ENCODE measurements around the gene SDK1.

The SDK1 gene

DNA sequence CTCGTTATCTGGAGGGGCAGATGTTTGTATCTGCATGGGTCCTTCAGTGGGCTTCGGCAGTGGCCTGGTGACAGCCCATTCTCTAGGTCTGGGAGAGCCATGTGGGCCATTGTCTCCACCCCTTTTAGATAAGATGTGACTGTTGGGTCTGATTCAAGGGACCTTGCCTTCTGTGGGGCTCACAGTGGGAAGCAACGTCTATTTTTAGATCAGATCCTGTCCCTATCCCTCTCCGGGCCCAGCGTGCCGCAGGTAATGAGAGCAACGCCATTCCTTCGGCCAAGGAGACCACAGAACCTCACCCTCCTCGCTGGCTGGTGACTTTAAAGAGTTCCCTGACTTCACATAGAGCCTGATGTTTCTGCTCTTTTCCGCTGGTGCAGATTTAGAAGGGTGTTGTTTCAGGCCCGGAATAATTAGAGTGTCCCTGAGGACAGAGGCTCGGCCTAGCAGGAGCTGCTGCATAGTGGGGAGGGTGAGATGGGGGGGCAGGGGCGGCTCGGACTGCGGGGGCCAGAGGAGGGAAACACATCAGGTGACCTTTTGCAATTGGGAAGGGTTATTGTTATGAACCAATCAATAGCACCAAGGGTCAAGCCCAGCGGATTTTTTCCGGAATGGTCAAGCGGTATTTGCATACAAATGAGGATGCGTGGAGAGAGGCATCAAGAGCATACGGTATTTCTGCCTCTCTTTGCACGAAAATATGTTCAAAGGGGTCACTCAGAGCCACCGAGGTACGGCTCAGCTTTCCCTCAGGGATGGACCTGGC lies 878.0 kb downstream of the SDK1 start:
- Mint-ChIP-seq H3K4me1 (ENCODE audit: low read depth) (no peaks in the 10 kb centered on the region), H3K27me3 (no peaks in the 10 kb centered on the region), H3K36me3 (ENCODE audit: low read depth) (no peaks in the 10 kb centered on the region), H3K4me3 (no peak overlapping the region), H3K27ac (no peak overlapping the region), H3K9me3 (no peaks in the 10 kb centered on the region)
- no peak for DNase-seq

DNA sequence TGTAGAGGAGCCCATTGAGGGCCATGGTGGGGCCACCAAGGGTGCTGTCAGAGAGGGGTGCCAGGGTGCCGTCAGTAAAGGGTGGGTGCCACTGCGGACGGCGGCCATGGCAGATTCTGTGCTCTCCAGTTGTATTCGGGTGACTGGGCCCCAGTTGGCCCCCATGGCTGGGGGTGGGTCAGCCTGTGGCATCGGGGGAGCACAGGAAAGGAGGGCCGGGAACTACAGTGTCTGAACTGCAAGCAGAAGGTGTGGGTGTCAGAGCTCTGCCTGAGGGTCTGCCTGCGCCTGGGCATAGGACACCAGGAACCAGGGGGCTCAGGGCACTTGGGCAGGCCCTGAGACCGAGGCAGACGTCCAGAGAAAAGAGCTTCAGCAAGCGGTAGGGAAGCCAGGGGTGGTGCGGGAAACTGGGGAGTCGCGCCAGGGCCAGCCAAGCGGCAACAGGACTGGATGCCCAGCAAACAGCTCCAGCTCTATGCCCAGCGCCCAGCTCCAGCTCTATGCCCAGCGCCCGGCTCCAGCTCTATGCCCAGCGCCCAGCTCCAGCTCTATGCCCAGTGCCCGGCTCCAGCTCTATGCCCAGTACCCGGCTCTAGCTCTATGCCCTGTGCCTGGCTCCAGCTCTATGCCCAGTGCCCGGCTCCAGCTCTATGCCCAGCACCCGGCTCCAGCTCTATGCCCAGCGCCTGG lies 878.8 kb downstream of the SDK1 start:
- H3K4me3 Mint-ChIP-seq, result no peak overlapping the region
- no peak for DNase-seq
- no peaks in the 10 kb centered on the region for H3K9me3 Mint-ChIP-seq
- H3K27ac Mint-ChIP-seq, result no peak overlapping the region
- H3K36me3 Mint-ChIP-seq (ENCODE audit: low read depth), result no peaks in the 10 kb centered on the region
- H3K4me1 Mint-ChIP-seq (ENCODE audit: low read depth), result no peaks in the 10 kb centered on the region
- no peaks in the 10 kb centered on the region for H3K27me3 Mint-ChIP-seq

DNA sequence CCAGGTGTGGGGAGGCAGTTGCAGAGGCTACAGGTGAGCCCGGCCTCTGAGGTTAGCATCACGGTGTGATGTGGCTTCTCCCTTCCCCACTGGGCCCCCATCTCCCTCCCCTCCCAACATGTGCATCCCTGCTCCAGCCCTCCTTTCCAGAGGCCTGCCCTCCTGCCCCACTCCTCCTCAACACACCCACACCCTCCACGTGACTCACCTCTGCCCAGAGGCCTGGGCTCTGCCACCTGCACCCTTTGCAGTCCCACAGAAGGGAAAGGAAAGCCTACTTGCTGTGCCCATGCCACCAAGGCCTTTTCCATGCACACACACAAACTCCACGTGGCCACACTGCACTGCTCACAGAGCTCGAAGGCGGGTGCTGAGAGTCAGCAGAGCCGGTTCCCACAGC lies 880.4 kb downstream of the SDK1 start:
- no peak overlapping the region for H3K27ac Mint-ChIP-seq
- no peak overlapping the region for H3K4me3 Mint-ChIP-seq
- no peaks in the 10 kb centered on the region for H3K4me1 Mint-ChIP-seq (ENCODE audit: low read depth)
- H3K9me3 Mint-ChIP-seq, result no peaks in the 10 kb centered on the region
- DNase-seq, result no peak
- H3K27me3 Mint-ChIP-seq, result no peaks in the 10 kb centered on the region
- no peaks in the 10 kb centered on the region for H3K36me3 Mint-ChIP-seq (ENCODE audit: low read depth)

DNA sequence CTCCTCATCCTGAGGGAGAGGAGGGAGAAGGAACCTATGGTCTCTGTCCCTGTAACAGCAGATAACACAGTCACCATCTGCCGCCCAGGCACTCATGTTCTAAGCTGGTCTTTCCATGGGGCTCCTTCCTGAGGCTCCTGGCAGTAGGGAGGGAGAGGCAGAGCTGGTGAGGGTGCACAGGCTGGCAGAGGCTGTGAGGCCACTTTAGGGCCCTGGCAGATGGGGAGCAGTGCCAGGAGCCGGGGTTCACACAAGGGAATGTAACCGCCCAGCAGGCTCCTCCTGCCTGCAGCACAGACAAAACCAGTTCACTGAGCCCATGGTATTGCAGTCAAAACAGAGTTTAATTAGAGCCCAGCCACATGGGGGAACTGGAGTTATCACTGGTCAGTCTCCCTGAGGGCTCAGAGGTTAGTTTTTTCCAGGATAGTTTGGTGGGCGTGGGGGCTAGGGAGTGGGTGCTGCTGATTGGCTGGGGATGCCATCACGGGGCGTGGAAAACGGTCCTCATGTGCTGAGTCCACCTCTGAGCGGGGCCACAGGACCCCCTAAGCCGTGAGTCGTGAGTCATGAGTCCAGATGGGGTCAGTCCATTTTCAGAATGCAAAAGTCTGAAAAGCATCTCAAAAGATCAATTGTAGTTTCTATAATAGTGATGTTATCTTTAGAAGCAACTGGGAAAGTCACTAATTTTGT lies 881.7 kb downstream of the SDK1 start:
- Mint-ChIP-seq H3K27me3 (no peaks in the 10 kb centered on the region), H3K36me3 (ENCODE audit: low read depth) (no peaks in the 10 kb centered on the region), H3K27ac (no peak overlapping the region), H3K9me3 (no peaks in the 10 kb centered on the region), H3K4me1 (ENCODE audit: low read depth) (no peaks in the 10 kb centered on the region), H3K4me3 (no peak overlapping the region)
- no peak for DNase-seq

DNA sequence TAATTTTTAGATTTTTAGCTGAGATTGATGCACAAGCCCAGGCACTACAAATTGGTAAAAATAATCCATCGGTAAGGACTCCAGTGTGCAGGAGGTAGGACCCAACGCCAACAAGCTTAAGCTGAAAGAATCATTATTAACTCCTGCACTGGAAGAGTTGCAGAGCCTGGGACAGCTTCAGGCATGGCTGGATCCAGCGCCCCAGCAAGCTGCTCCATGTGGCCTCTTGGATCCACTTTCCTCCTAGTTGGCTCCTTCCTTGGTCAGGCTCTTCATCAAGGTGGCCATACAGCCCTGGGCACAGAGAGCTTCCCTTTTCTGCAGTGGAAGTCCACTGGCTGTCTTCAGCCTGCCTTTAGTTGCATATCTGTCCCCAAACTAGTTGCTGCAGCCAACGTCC lies 883.6 kb downstream of the SDK1 start:
- no peak overlapping the region for H3K27ac Mint-ChIP-seq
- H3K4me3 Mint-ChIP-seq, result no peak overlapping the region
- H3K9me3 Mint-ChIP-seq, result no peaks in the 10 kb centered on the region
- no peaks in the 10 kb centered on the region for H3K36me3 Mint-ChIP-seq (ENCODE audit: low read depth)
- no peaks in the 10 kb centered on the region for H3K4me1 Mint-ChIP-seq (ENCODE audit: low read depth)
- no peak for DNase-seq
- H3K27me3 Mint-ChIP-seq, result no peaks in the 10 kb centered on the region

DNA sequence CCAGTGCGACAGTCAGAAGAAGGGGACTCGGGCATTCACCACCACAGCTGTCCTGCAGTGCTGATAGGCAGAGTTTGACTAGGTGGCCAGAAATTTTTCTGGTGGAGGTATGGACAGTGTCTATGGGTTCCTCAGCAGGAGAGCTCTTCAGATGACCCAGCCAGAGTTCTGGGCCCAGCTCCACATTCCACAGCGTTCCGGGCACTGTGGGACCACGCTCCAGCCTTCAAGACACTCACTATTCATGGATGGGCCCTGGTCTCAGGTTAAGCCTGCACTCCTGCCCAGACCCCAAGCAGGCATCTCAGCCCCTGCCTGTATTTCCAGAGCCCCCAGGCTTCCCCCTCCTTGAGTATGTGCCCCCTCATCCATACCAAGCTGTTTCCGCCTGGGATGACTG lies 884.1 kb downstream of the SDK1 start:
- DNase-seq, result no peak
- Mint-ChIP-seq H3K9me3 (no peaks in the 10 kb centered on the region), H3K27ac (no peak overlapping the region), H3K27me3 (no peaks in the 10 kb centered on the region), H3K4me3 (no peak overlapping the region), H3K36me3 (ENCODE audit: low read depth) (no peaks in the 10 kb centered on the region), H3K4me1 (ENCODE audit: low read depth) (no peaks in the 10 kb centered on the region)

DNA sequence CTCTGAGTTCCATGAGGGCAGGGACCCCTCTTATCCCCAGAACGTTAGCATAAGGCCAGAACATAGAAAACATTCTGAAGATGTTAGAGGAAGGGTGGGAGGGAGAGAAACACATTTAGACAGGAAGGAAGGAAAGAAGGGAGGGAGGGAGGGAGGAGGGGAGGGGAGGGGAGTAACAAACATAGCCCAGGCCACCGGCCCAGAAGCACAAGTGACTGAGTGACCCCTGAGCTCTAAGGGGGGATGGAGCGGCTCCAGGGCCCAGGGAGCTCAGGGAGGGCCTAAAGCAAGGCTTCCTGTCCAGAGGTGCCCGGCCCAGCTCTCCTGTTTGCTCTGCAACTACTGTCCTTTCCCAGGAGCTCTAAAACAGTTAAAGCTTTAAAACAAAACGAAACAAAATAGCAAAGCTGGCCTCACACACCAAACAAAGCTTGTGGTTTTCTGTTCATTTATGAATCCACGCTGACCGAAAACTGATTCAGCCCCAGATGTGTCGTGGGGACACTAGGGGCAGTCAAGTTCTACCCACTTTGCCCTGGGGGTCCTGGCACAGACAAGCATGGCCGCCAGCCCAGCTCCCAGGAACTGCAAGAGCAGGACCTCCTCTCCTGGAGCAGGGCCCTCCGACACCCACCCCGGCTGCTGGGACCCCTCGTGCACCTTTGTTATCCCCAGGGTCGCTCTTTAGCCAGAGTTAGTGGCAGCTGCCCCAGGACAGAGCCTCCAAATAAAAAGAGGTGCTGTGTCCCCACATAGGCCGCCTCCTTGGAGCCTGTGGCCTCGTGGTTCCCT lies 884.9 kb downstream of the SDK1 start:
- H3K27me3 Mint-ChIP-seq, result no peaks in the 10 kb centered on the region

DNA sequence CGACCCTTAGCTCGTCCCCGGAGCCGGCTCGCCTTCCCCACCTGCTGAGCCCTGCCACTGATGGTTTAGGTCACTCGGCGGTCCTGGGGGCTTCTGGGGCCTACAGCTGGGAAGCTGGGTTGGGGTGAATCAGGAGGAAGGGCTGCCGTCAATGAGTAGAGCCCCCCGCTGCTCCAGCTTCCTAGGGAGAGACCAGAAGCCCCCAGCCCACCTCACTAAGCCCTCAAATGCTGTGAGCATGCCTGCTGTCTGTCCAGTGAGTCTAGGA lies 885.4 kb downstream of the SDK1 start:
- Mint-ChIP-seq H3K4me1 (ENCODE audit: low read depth) (no peaks in the 10 kb centered on the region), H3K4me3 (no peak overlapping the region), H3K9me3 (no peaks in the 10 kb centered on the region), H3K36me3 (ENCODE audit: low read depth) (no peaks in the 10 kb centered on the region), H3K27me3 (no peaks in the 10 kb centered on the region), H3K27ac (no peak overlapping the region)
- no peak for DNase-seq

More for the DNA sequence above, 884.9 kb downstream of the SDK1 start:
- Mint-ChIP-seq H3K27ac (no peak overlapping the region), H3K4me1 (ENCODE audit: low read depth) (no peaks in the 10 kb centered on the region), H3K4me3 (no peak overlapping the region), H3K36me3 (ENCODE audit: low read depth) (no peaks in the 10 kb centered on the region), H3K9me3 (no peaks in the 10 kb centered on the region)
- no peak for DNase-seq

DNA sequence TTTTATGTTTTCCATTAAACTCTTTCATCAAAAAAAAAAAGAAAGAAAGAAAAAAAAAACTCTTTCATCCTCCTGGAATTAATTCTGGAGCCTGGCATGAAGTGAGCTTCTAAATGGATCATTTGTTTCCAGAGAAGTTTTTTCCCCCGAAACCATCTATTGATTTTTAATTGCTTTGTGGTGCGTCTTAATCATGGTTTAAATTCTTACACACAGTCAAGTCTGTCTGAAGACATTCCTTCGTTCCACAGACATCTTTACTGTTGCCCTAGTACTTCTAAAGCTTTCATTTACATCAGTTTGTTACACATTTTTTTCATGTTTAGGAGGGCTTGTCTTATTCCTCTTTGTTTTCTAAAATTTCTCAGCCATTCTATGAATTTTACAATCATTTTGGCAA lies 887.6 kb downstream of the SDK1 start:
- Mint-ChIP-seq H3K4me3 (no peak overlapping the region), H3K4me1 (ENCODE audit: low read depth) (no peaks in the 10 kb centered on the region), H3K27me3 (no peaks in the 10 kb centered on the region), H3K27ac (no peak overlapping the region), H3K36me3 (ENCODE audit: low read depth) (no peaks in the 10 kb centered on the region), H3K9me3 (no peaks in the 10 kb centered on the region)
- no peak for DNase-seq

DNA sequence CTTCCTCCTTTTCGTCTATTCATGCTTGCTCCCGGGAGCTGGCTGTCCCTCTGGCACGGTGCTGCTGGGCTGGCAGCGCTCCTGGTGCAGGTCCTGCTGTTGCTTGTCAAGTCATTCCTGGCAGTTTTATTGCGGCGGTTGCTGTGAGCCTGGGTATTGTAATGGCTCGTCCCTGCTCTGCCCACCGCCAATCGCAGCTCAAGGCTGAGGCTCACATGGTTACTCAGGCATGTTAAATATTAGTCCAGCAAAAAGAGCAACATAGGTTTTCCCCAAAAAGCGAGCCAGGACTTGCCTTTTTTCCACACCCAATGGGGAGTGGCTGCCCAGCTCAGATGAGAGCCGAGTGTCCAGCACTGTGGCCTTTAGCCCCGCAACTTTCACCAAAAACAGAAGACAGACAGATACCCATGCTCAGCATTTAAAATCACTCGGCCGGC lies 888.1 kb downstream of the SDK1 start:
- no peaks in the 10 kb centered on the region for H3K9me3 Mint-ChIP-seq
- no peaks in the 10 kb centered on the region for H3K36me3 Mint-ChIP-seq (ENCODE audit: low read depth)
- DNase-seq, result no peak
- no peaks in the 10 kb centered on the region for H3K27me3 Mint-ChIP-seq
- no peaks in the 10 kb centered on the region for H3K4me1 Mint-ChIP-seq (ENCODE audit: low read depth)
- no peak overlapping the region for H3K4me3 Mint-ChIP-seq
- H3K27ac Mint-ChIP-seq, result no peak overlapping the region

DNA sequence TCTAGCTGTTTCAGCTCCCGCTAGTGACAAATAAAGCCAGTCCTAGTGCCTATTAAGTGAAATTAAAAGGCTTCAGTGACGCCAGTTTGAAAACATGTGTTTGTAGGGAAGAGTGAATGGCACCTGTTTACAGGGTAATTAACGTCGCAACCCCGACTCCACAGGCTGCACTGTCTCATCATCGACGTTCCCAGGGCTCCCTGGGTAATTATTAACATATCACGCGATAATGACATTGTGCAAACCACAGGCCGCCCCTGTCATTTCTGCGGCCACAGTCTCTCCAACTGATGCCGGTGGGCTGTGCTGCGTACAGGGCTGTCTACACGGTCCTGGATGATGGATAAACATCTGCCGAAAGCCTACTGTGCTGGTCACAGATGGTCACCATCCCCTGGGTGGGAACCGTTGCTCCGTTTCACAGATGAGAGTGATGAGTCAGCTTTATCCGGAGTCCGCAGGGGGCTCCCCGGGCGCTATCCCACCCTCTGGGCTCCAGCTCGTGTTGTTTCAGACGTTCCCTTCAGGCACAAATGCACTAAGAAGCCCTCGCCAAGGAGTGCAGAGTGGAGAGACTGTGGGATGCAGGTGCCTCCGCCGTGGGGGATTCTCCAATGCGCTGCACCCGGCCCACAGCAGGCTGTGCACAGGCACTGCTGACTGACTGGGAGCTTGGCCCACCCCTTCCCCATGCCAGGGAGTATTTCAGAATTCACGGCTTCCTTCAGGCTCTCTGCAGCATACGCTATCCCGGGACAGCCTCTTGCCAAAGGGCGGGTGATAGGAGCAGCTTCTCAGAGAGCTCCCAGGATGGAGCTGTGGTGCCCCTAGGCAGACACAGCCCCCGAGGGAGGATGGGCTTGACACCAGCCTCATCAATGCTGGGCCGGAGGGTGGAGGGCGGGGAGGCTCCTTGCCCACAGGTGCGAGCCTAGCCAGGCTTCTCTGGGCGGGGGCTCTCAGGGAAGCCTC lies 889.2 kb downstream of the SDK1 start:
- Mint-ChIP-seq H3K9me3 (no peaks in the 10 kb centered on the region), H3K4me3 (no peak overlapping the region), H3K27ac (no peak overlapping the region), H3K4me1 (ENCODE audit: low read depth) (no peaks in the 10 kb centered on the region), H3K36me3 (ENCODE audit: low read depth) (no peaks in the 10 kb centered on the region), H3K27me3 (no peaks in the 10 kb centered on the region)
- DNase-seq, result no peak

DNA sequence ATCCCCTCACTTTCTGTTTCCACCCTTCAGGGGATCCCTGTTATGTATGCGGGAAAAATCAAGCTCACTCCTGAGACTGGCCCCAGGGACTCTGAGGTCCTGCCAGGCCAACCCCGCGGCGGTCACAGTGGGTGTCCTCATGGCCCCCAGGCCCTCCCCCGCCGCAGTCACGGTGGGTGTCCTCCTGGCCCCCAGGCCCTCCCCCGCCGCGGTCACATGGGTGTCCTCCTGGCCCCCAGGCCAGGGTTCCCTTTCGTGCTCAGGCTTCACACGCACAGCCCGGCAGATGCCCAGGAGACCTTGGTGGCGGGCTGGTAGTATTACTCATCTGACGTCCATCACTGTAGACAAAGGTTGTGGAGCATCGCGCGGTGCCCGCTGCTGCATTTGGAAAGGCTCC lies 890.0 kb downstream of the SDK1 start:
- Mint-ChIP-seq H3K27ac (no peak overlapping the region), H3K9me3 (no peaks in the 10 kb centered on the region), H3K27me3 (no peaks in the 10 kb centered on the region), H3K4me1 (ENCODE audit: low read depth) (no peaks in the 10 kb centered on the region), H3K4me3 (no peak overlapping the region), H3K36me3 (ENCODE audit: low read depth) (no peaks in the 10 kb centered on the region)
- DNase-seq, result no peak

DNA sequence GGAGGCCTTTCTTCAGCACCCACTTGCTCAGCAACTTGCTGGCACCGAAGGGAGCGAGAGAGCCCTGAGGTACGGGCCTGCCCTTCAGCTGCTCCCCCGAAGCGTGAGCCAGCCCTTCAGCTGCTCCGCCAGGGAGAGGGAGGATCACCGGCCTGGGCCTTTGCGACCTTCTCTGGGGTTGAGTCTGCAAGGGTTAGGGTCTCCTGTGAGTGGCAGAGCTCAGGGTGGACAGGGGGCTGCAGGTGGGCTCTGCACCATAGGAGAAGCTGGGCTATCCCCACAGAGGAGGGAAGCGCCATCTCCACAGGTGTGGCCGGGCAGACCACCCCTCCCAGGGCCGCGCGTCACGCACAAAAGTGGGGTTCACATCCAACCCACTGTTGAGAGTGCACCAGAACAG lies 890.5 kb downstream of the SDK1 start:
- H3K4me3 Mint-ChIP-seq, result no peak overlapping the region
- H3K4me1 Mint-ChIP-seq (ENCODE audit: low read depth), result no peaks in the 10 kb centered on the region
- DNase-seq, result no peak
- H3K36me3 Mint-ChIP-seq (ENCODE audit: low read depth), result no peaks in the 10 kb centered on the region
- H3K9me3 Mint-ChIP-seq, result no peaks in the 10 kb centered on the region
- no peak overlapping the region for H3K27ac Mint-ChIP-seq
- H3K27me3 Mint-ChIP-seq, result no peaks in the 10 kb centered on the region

DNA sequence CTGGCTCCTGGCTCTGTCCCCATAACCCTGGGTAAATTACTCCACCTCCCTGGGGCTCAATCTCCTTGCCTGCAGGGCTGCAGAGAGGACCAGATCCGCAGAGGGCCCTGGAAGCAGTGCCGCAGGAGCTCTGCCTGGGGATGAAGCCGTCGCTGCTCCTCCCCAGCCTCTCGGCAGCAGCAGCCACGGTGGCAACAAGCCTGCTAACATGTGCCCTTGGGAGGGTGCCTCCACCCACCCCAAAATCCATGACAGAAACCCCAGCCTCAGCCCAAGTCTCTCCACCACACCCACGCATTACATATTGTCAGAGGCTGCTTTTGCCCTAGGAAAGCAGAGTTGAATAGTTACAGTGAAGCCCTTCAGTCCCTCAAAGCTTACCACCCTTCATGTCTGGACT lies 894.6 kb downstream of the SDK1 start:
- no peak for DNase-seq
- H3K27me3 Mint-ChIP-seq, result no peaks in the 10 kb centered on the region
- no peaks in the 10 kb centered on the region for H3K4me1 Mint-ChIP-seq (ENCODE audit: low read depth)
- H3K9me3 Mint-ChIP-seq, result no peaks in the 10 kb centered on the region
- no peak overlapping the region for H3K27ac Mint-ChIP-seq
- H3K4me3 Mint-ChIP-seq, result no peak overlapping the region
- H3K36me3 Mint-ChIP-seq (ENCODE audit: low read depth), result no peaks in the 10 kb centered on the region
